HCT116 (cell line): Measurements from ENCODE around the gene P2RX3. TPM values are rescaled to one million over a fixed set of nuclear protein-coding genes. Genes with fewer than 3 reads are reported as not detected.

Experiments used
- ATAC-seq: fragments of 200-7000 bp; cut with Tn5 transposase; 2 replicates; pipeline ENCODE4 v1.9.1; 2020; ENCODE audit warnings: mild to moderate bottlenecking, moderate library complexity
- BruUV-seq: library from RNA; stranded (reverse); fragments of 400-500 nt; replicated peaks from 2 replicates; lab custom pipeline; 2021; lab: Mats Ljungman, UMichigan
- CTCF ChIA-PET: fragments of 300-600 bp; sonication (Branson Sonifier 250); formaldehyde crosslinking; loops from one replicate; lab custom pipeline; 2021; ENCODE audit warnings: antibody characterized with exemption; lab: Charles Lee
- POLR2A ChIA-PET: fragments of 300-600, 350-600 bp; sonication (Branson Sonifier 250); formaldehyde crosslinking; loops from one replicate; lab custom pipeline; 2021; ENCODE audit warnings: antibody characterized with exemption; lab: Charles Lee
- RAD21 ChIA-PET, 2 experiments: fragments of 300-600 bp; sonication (Branson Sonifier 250); formaldehyde crosslinking; loops; one replicate each; lab custom pipeline; 2023; ENCODE audit warnings: low total read pairs in 2 of 2; ENCODE audit not compliant: uncharacterized antibody in 2 of 2, unreplicated experiment in 2 of 2, low non-redundant PET in 1 of 2; lab: Charles Lee
- DNase-seq: peaks from one replicate; pipeline ENCODE4 v3.0.0-alpha.2; 2010; ENCODE audit warnings: low read depth, low spot score
- H2AFZ ChIP-seq: fragments of 200-600 bp; shearing (Covaris generic), sonication (generic); 2 replicates; pipeline ENCODE4 v1.6.1; 2017; ENCODE audit warnings: low read depth, mixed run types, mixed read lengths, antibody characterized with exemption, low read length; ENCODE audit not compliant: poor library complexity, severe bottlenecking
- H3K27ac ChIP-seq: 2 replicates; pipeline ENCODE4 v1.5.1; 2012; ENCODE audit warnings: low read depth, low read length
- H3K27me3 ChIP-seq: fragments of 200-600 bp; sonication (generic); 2 replicates; pipeline ENCODE4 v1.6.1; 2016; ENCODE audit warnings: mixed run types, low read length, mixed read lengths; ENCODE audit not compliant: insufficient read depth
- H3K36me3 ChIP-seq, 2 experiments: fragments of 200-500 bp in 1 of 2; fragments of 200-600 bp in 1 of 2; sonication (Bioruptor generic) in 1 of 2; sonication (generic) in 1 of 2; 2 replicates each; pipeline versions ENCODE4 v1.5.1 to v1.6.1; 2014 to 2016; ENCODE audit warnings: low read length in 2 of 2, inconsistent platforms in 1 of 2, mixed read lengths in 1 of 2, mixed run types in 1 of 2; ENCODE audit not compliant: insufficient read depth in 2 of 2, control insufficient read depth in 1 of 2
- H3K4me1 ChIP-seq, 2 experiments: fragments of 200-600 bp in 1 of 2; sonication (generic) in 1 of 2; 2 replicates each; pipeline versions ENCODE4 v1.5.1 to v1.6.1; 2012 to 2017; ENCODE audit warnings: low read length in 2 of 2, inconsistent platforms in 1 of 2, mild to moderate bottlenecking in 1 of 2, mixed read lengths in 1 of 2, mixed run types in 1 of 2, moderate library complexity in 1 of 2; ENCODE audit not compliant: insufficient read depth in 2 of 2, control insufficient read depth in 1 of 2
- H3K4me2 ChIP-seq: fragments of 200-600 bp; sonication (generic); 2 replicates; pipeline ENCODE4 v1.6.1; 2017; ENCODE audit warnings: mixed run types, low read length, mixed read lengths
- H3K4me3 ChIP-seq, 2 experiments: fragments of 200-600 bp in 1 of 2; sonication (generic) in 1 of 2; replicated peaks in 1 of 2; 2 replicates each; pipeline ENCODE4 v1.5.1; 2011 to 2016; ENCODE audit warnings: low read length in 2 of 2, control low read depth in 1 of 2, low read depth in 1 of 2, mild to moderate bottlenecking in 1 of 2, mixed read lengths in 1 of 2, mixed run types in 1 of 2
- H3K79me2 ChIP-seq: fragments of 200-600 bp; sonication (generic); 2 replicates; pipeline ENCODE4 v1.6.1; 2017; ENCODE audit warnings: mild to moderate bottlenecking, mixed run types, low read length, moderate library complexity, mixed read lengths; ENCODE audit not compliant: insufficient read depth
- H3K9ac ChIP-seq: fragments of 200-600 bp; sonication (generic); 2 replicates; pipeline ENCODE4 v1.6.1; 2016; ENCODE audit warnings: low read length, mixed read lengths
- H3K9me2 ChIP-seq: fragments of 200-600 bp; sonication (generic), shearing (Covaris generic); 2 replicates; pipeline ENCODE4 v1.6.1; 2017; ENCODE audit warnings: mixed run types, mild to moderate bottlenecking, moderate library complexity; ENCODE audit not compliant: insufficient read depth
- H3K9me3 ChIP-seq, 2 experiments: fragments of 200-500 bp in 1 of 2; fragments of 200-600 bp in 1 of 2; sonication (Bioruptor generic) in 1 of 2; sonication (generic) in 1 of 2; 2 replicates each; pipeline ENCODE4 v1.6.1; 2014 to 2017; ENCODE audit warnings: low read length in 2 of 2, mixed read lengths in 2 of 2, inconsistent platforms in 1 of 2, low read depth in 1 of 2, mild to moderate bottlenecking in 1 of 2, mixed run types in 1 of 2, moderate library complexity in 1 of 2; ENCODE audit not compliant: control insufficient read depth in 1 of 2, insufficient read depth in 1 of 2
- H4K20me1 ChIP-seq: fragments of 200-600 bp; sonication (generic), shearing (Covaris generic); 2 replicates; pipeline ENCODE4 v1.6.1; 2017; ENCODE audit warnings: mixed run types, mild to moderate bottlenecking, moderate library complexity; ENCODE audit not compliant: insufficient read depth
- CEBPB ChIP-seq: IDR thresholded peaks from 2 replicates; pipeline ENCODE4 v1.6.1; 2012; ENCODE audit warnings: low read depth
- ELF1 ChIP-seq: IDR thresholded peaks from 2 replicates; pipeline ENCODE4 v1.6.1; 2012; ENCODE audit warnings: low read depth, borderline replicate concordance
- FOSL1 ChIP-seq: IDR thresholded peaks from 2 replicates; pipeline ENCODE4 v1.6.1; 2012; ENCODE audit warnings: low read depth
- JUND ChIP-seq: IDR thresholded peaks from 2 replicates; pipeline ENCODE4 v1.6.1; 2012
- POLR2A ChIP-seq: IDR thresholded peaks from 2 replicates; pipeline ENCODE4 v1.7.0; 2011; ENCODE audit warnings: borderline replicate concordance; ENCODE audit not compliant: insufficient read depth, insufficient read length; ENCODE audit errors: extremely low read depth
- RAD21 ChIP-seq: IDR thresholded peaks from 2 replicates; pipeline ENCODE4 v1.6.1; 2012; ENCODE audit warnings: low read depth, mild to moderate bottlenecking
- SP1 ChIP-seq: IDR thresholded peaks from 2 replicates; pipeline ENCODE4 v1.6.1; 2012; ENCODE audit warnings: low read depth
- ZFX ChIP-seq: fragments of 450-650 bp; IDR thresholded peaks from 2 replicates; pipeline ENCODE4 v1.6.1; 2017
- intact Hi-C: fragments of 100-400 bp; cut with micrococcal nuclease; formaldehyde crosslinking; loops from 2 replicates; pipeline ENCODE4 v1.10.0; 2022
- total RNA-seq: library from RNA; stranded (reverse); gene quantifications from one replicate; pipeline ENCODE4 v1.2.1, GENCODE V29; 2021; ENCODE audit not compliant: unreplicated experiment
- TF ChIP-seq, protein P1 (sequence below): IDR thresholded peaks from 2 replicates; pipeline ENCODE4 v1.6.1; 2012; ENCODE audit warnings: low read depth
- TF ChIP-seq, protein P2 (sequence below): IDR thresholded peaks from 2 replicates; pipeline ENCODE4 v1.6.1; 2012
- TF ChIP-seq, protein P3 (sequence below): IDR thresholded peaks from 2 replicates; pipeline ENCODE4 v1.6.1; 2012
- TF ChIP-seq, protein P4 (sequence below), 3 experiments: fragments of 200-600 bp in 1 of 3; sonication (generic) in 1 of 3; IDR thresholded peaks in 2 of 3; conservative IDR thresholded peaks in 1 of 3; 2 replicates each; pipeline ENCODE4 v1.5.1; 2012 to 2017; ENCODE audit warnings: low read depth in 2 of 3, low read length in 2 of 3, antibody characterized with exemption in 1 of 3, borderline replicate concordance in 1 of 3, control low read depth in 1 of 3, mild to moderate bottlenecking in 1 of 3, mixed read lengths in 1 of 3, mixed run types in 1 of 3, moderate library complexity in 1 of 3; ENCODE audit not compliant: insufficient read depth in 1 of 3

Gene P2RX3
- total RNA-seq, 1 experiment from 2014 or later = not detected

DNA sequence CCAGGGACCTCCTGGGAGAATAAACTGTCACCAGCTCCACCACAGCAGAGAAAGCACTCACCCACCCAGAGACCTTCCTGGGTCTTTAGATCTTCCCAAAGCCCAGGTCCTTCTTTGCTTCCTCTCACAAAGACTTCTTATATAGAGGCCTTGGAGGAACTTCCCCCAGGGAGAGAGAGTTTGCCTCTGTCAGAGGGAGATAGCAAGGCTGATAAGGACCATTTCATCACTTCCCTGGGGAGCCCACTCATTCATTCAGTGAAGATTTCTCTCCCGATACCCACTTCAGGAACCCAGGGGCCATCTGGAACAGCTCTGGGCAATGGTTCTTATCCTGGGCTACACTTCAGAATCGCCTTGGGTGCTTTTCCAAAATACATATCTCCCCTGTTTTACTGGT lies 52.4 kb downstream of the P2RX3 start, which contains the start of gene PRG2:
Gene PRG2, minus strand, starts transcription at position 116 of the 400 bp plus-strand sequence. CDS start 706 bp downstream, outside the sequence.
- Histone ChIP-seq H3K27me3 (peaks cover 5% of the 10 kb centered on the region), H3K4me2 (no peak within 1 kb of the TSS), H3K79me2 (no peaks in the 10 kb centered on the region), H3K9me3 (no peaks in the 10 kb centered on the region), H3K4me1 (no peaks in the 10 kb centered on the region), H4K20me1 (no peaks in the 10 kb centered on the region), H3K9ac (no peak within 1 kb of the TSS), H3K9me2 (no peaks in the 10 kb centered on the region), H2AFZ (no peak within 1 kb of the TSS), H3K36me3 (no peaks in the 10 kb centered on the region), H3K4me3 (no peak within 1 kb of the TSS), H3K27ac (no peak within 1 kb of the TSS)
- intact Hi-C loops = no loop called here
- ATAC-seq = no peak
- TF ChIP-seq, protein P1, sequence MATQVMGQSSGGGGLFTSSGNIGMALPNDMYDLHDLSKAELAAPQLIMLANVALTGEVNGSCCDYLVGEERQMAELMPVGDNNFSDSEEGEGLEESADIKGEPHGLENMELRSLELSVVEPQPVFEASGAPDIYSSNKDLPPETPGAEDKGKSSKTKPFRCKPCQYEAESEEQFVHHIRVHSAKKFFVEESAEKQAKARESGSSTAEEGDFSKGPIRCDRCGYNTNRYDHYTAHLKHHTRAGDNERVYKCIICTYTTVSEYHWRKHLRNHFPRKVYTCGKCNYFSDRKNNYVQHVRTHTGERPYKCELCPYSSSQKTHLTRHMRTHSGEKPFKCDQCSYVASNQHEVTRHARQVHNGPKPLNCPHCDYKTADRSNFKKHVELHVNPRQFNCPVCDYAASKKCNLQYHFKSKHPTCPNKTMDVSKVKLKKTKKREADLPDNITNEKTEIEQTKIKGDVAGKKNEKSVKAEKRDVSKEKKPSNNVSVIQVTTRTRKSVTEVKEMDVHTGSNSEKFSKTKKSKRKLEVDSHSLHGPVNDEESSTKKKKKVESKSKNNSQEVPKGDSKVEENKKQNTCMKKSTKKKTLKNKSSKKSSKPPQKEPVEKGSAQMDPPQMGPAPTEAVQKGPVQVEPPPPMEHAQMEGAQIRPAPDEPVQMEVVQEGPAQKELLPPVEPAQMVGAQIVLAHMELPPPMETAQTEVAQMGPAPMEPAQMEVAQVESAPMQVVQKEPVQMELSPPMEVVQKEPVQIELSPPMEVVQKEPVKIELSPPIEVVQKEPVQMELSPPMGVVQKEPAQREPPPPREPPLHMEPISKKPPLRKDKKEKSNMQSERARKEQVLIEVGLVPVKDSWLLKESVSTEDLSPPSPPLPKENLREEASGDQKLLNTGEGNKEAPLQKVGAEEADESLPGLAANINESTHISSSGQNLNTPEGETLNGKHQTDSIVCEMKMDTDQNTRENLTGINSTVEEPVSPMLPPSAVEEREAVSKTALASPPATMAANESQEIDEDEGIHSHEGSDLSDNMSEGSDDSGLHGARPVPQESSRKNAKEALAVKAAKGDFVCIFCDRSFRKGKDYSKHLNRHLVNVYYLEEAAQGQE = no peak
- TF ChIP-seq POLR2A = no peak
- TF ChIP-seq, protein P2, sequence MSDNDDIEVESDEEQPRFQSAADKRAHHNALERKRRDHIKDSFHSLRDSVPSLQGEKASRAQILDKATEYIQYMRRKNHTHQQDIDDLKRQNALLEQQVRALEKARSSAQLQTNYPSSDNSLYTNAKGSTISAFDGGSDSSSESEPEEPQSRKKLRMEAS = no peak
- no peak for TF ChIP-seq ZFX
- no peak for TF ChIP-seq FOSL1
- no peak for TF ChIP-seq RAD21
- no peak for TF ChIP-seq SP1
- TF ChIP-seq CEBPB = no peak
- TF ChIP-seq, protein P3, sequence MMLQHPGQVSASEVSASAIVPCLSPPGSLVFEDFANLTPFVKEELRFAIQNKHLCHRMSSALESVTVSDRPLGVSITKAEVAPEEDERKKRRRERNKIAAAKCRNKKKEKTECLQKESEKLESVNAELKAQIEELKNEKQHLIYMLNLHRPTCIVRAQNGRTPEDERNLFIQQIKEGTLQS = no peak
- no peak for TF ChIP-seq JUND
- TF ChIP-seq, protein P4, sequence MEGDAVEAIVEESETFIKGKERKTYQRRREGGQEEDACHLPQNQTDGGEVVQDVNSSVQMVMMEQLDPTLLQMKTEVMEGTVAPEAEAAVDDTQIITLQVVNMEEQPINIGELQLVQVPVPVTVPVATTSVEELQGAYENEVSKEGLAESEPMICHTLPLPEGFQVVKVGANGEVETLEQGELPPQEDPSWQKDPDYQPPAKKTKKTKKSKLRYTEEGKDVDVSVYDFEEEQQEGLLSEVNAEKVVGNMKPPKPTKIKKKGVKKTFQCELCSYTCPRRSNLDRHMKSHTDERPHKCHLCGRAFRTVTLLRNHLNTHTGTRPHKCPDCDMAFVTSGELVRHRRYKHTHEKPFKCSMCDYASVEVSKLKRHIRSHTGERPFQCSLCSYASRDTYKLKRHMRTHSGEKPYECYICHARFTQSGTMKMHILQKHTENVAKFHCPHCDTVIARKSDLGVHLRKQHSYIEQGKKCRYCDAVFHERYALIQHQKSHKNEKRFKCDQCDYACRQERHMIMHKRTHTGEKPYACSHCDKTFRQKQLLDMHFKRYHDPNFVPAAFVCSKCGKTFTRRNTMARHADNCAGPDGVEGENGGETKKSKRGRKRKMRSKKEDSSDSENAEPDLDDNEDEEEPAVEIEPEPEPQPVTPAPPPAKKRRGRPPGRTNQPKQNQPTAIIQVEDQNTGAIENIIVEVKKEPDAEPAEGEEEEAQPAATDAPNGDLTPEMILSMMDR (IDR thresholded peaks at IDR 0.05 in 2 of 3, conservative IDR thresholded peaks at IDR 0.05 in 1 of 3; ENCODE audit: borderline replicate concordance in 1 of 3, insufficient read depth in 1 of 3, low read depth in 2 of 3, low read length in 2 of 3) = no peak
- no peak for TF ChIP-seq ELF1
- ChIA-PET RAD21 (no interaction called here), CTCF (no interaction called here), POLR2A (no interaction called here)
- no TSS peak for BruUV-seq
- no peak for DNase-seq
